Measurements from ENCODE around the gene HSH2D. TPM values are rescaled to one million over a fixed set of nuclear protein-coding genes. Genes with fewer than 3 reads are reported as not detected.
A peak's percentile ranks its signal among the peaks of the same experiment; 100 is the strongest.

The HSH2D gene
- total RNA-seq, 3 donors from 2014 or later = 8.6 to 23.0 (median 21.5) TPM

- DNase-seq = peak in 1 of 3 donors; percentile 25
- intact Hi-C loops (cut with DNase I, micrococcal nuclease) = loop anchor here in 1 of 2 donors (10.0 kb wide), 1 partner anchor 47 kb away; no protein-coding TSS in a partner anchor
- TF ChIP-seq CTCF (IDR thresholded peaks at IDR 0.05) = no peak
These were observed 31.4 kb upstream of the HSH2D start for GRCh38 chr19:16111909-16112752.

GRCh38 chr19:16112778-16113177 lies 30.7 kb upstream of the HSH2D start:
- DNase-seq = peak in 1 of 3 donors; percentile 12
- Histone ChIP-seq H3K4me3 (no peak overlapping the region), H3K9me3 (no peaks in the 10 kb centered on the region), H3K4me1 (ENCODE audit: low read depth) (peaks cover 32% of the 10 kb centered on the region), H3K36me3 (ENCODE audit: low read depth) (peaks cover 5% of the 10 kb centered on the region)
- TF ChIP-seq CTCF (IDR thresholded peaks at IDR 0.05) = no peak
- ATAC-seq = no peak
- intact Hi-C loops (cut with DNase I, micrococcal nuclease) = loop anchor here in 1 of 2 donors (10.0 kb wide), 1 partner anchor 48 kb away; no protein-coding TSS in a partner anchor

More at GRCh38 chr19:16111909-16112752, 31.4 kb upstream of the HSH2D start:
- Histone ChIP-seq H3K9me3 (no peaks in the 10 kb centered on the region), H3K4me3 (peak overlapping the region; percentile 63), H3K36me3 (ENCODE audit: low read depth) (peaks cover 5% of the 10 kb centered on the region), H3K4me1 (ENCODE audit: low read depth) (peaks cover 32% of the 10 kb centered on the region)
- no peak for ATAC-seq

- ATAC-seq (no peak), DNase-seq (no peak)
- intact Hi-C loops (cut with DNase I, micrococcal nuclease) = loop anchor here in 1 of 2 donors (10.0 kb wide), 1 partner anchor 49 kb away; no protein-coding TSS in a partner anchor
- Histone ChIP-seq H3K4me3 (no peak overlapping the region), H3K4me1 (ENCODE audit: low read depth) (peaks cover 35% of the 10 kb centered on the region), H3K9me3 (no peaks in the 10 kb centered on the region), H3K36me3 (ENCODE audit: low read depth) (peaks cover 12% of the 10 kb centered on the region)
- no peak for TF ChIP-seq CTCF (IDR thresholded peaks at IDR 0.05)
These were observed 29.8 kb upstream of the HSH2D start for GRCh38 chr19:16113727-16114126.

- no peak for ATAC-seq
- H3K4me3 ChIP-seq = no peak overlapping the region
- peak in 1 of 3 donors; percentile 43 for DNase-seq
- TF ChIP-seq CTCF (IDR thresholded peaks at IDR 0.05) = no peak
- peaks cover 12% of the 10 kb centered on the region for H3K36me3 ChIP-seq (ENCODE audit: low read depth)
- peaks cover 41% of the 10 kb centered on the region for H3K4me1 ChIP-seq (ENCODE audit: low read depth)
- no peaks in the 10 kb centered on the region for H3K9me3 ChIP-seq
- intact Hi-C loops (cut with DNase I, micrococcal nuclease) = loop anchor here in 1 of 2 donors (10.0 kb wide), 1 partner anchor 51 kb away; no protein-coding TSS in a partner anchor
These were observed 28.0 kb upstream of the HSH2D start for GRCh38 chr19:16115301-16116039.

GRCh38 chr19:16116067-16116466 lies 27.4 kb upstream of the HSH2D start:
- intact Hi-C loops (cut with DNase I, micrococcal nuclease) = loop anchor here in 1 of 2 donors (10.0 kb wide), 1 partner anchor 51 kb away; no protein-coding TSS in a partner anchor
- Histone ChIP-seq H3K9me3 (no peaks in the 10 kb centered on the region), H3K4me3 (no peak overlapping the region), H3K4me1 (ENCODE audit: low read depth) (peaks cover 41% of the 10 kb centered on the region), H3K36me3 (ENCODE audit: low read depth) (peaks cover 12% of the 10 kb centered on the region)
- TF ChIP-seq CTCF (IDR thresholded peaks at IDR 0.05) = no peak
- ATAC-seq = no peak
- no peak for DNase-seq

Measured in mucosa of descending colon (tissue), 3 donors.